K562 (cell line): ENCODE measurements around the gene SCAMP3. TPM values are rescaled to one million over a fixed set of nuclear protein-coding genes. Genes with fewer than 3 reads are reported as not detected.

Experiments
- ELF1 ChIP-seq: fragments of 200-800 bp; sonication (Bioruptor generic); IDR thresholded peaks from 2 replicates; pipeline ENCODE4 v1.6.1; 2016; ENCODE audit warnings: missing genetic modification characterization, missing compliant biosample characterization
- ELF2 ChIP-seq: fragments of 250-450 bp; sonication (Bioruptor Pico); IDR thresholded peaks from 2 replicates; pipeline ENCODE4 v1.5.0; 2021; ENCODE audit warnings: mild to moderate bottlenecking
- HDAC1 ChIP-seq, 2 experiments: fragments of 450-650 bp; IDR thresholded peaks; 2 replicates each; pipeline ENCODE4 v1.6.1; 2016 to 2017; ENCODE audit warnings: inconsistent platforms in 1 of 2, mild to moderate bottlenecking in 1 of 2, moderate library complexity in 1 of 2
- ILF3 ChIP-seq: fragments of 450-650 bp; IDR thresholded peaks from 2 replicates; pipeline ENCODE4 v1.6.1; 2018; ENCODE audit warnings: antibody characterized with exemption, mild to moderate bottlenecking, moderate library complexity, borderline replicate concordance
- JUN ChIP-seq, 2 experiments: sonication (generic) in 1 of 2; formaldehyde crosslinking in 1 of 2; IDR thresholded peaks; 2 replicates each; pipeline versions ENCODE4 v1.6.1 to v1.8.0; 2012 to 2022; ENCODE audit warnings: borderline replicate concordance in 2 of 2, mild to moderate bottlenecking in 2 of 2, improper control_type of control experiment in 1 of 2, low read depth in 1 of 2, low read length in 1 of 2, missing genetic modification reagents in 1 of 2
- KLF6 ChIP-seq: fragments of 250-450 bp; sonication (Bioruptor Pico); IDR thresholded peaks from 2 replicates; pipeline ENCODE4 v1.4.0; 2020; ENCODE audit warnings: mild to moderate bottlenecking, moderate library complexity, borderline replicate concordance
- MAFG ChIP-seq: fragments of 450-650 bp; conservative IDR thresholded peaks from 2 replicates; pipeline ENCODE4 v1.6.1; 2016; ENCODE audit warnings: missing genetic modification characterization, missing compliant biosample characterization
- MCM7 ChIP-seq, 2 experiments: fragments of 450-650 bp; IDR thresholded peaks; 2 replicates each; pipeline ENCODE4 v1.6.1; 2016 to 2018
- NKRF ChIP-seq: fragments of 450-650 bp; IDR thresholded peaks from 2 replicates; pipeline ENCODE4 v1.6.1; 2016; ENCODE audit warnings: borderline replicate concordance
- RBM15 ChIP-seq: fragments of 200-400 bp; formaldehyde crosslinking; IDR thresholded peaks from 2 replicates; pipeline ENCODE4 v1.6.1; 2018; ENCODE audit warnings: mild to moderate bottlenecking, low read length, moderate library complexity; ENCODE audit not compliant: insufficient read depth
- RBM25 ChIP-seq: fragments of 200-400 bp; formaldehyde crosslinking; IDR thresholded peaks from 2 replicates; pipeline ENCODE4 v1.6.1; 2018; ENCODE audit warnings: low read length, low read depth, moderate library complexity; ENCODE audit not compliant: severe bottlenecking
- SIN3B ChIP-seq: fragments of 450-650 bp; IDR thresholded peaks from 2 replicates; pipeline ENCODE4 v1.6.1; 2017; ENCODE audit warnings: low read depth, mild to moderate bottlenecking, moderate library complexity
- SIX5 ChIP-seq, 2 experiments: IDR thresholded peaks; 2 replicates each; pipeline ENCODE4 v1.6.1; 2011; ENCODE audit warnings: low read length in 2 of 2, borderline replicate concordance in 1 of 2, low read depth in 1 of 2, mild to moderate bottlenecking in 1 of 2, moderate library complexity in 1 of 2; ENCODE audit not compliant: insufficient read depth in 1 of 2
- SMAD2 ChIP-seq: fragments of 150-350 bp; IDR thresholded peaks from 2 replicates; pipeline ENCODE4 v1.6.1; 2014; ENCODE audit warnings: low read depth, mild to moderate bottlenecking, low read length
- SMARCB1 ChIP-seq: IDR thresholded peaks from 2 replicates; pipeline ENCODE4 v1.6.1; 2011; ENCODE audit warnings: improper control_type of control experiment, low read depth; ENCODE audit not compliant: insufficient read length
- SMC3 ChIP-seq: conservative IDR thresholded peaks from 2 replicates; pipeline ENCODE4 v1.6.1; 2011; ENCODE audit warnings: low read depth, low read length, improper control_type of control experiment; ENCODE audit not compliant: insufficient read depth
- SNIP1 ChIP-seq: fragments of 450-650 bp; IDR thresholded peaks from 2 replicates; pipeline ENCODE4 v1.7.1; 2017; ENCODE audit warnings: low read depth, mild to moderate bottlenecking
- ZKSCAN8 ChIP-seq: fragments of 200-800 bp; sonication (Bioruptor generic); IDR thresholded peaks from 2 replicates; pipeline ENCODE4 v1.6.1; 2016; ENCODE audit warnings: missing genetic modification characterization, missing compliant biosample characterization
- ZNF121 ChIP-seq: sonication (generic); formaldehyde crosslinking; conservative IDR thresholded peaks from 2 replicates; pipeline ENCODE4 v1.8.0; 2022; ENCODE audit warnings: missing genetic modification reagents
- ZNF124 ChIP-seq: sonication (generic); formaldehyde crosslinking; IDR thresholded peaks from 2 replicates; pipeline ENCODE4 v1.8.1; 2022; ENCODE audit warnings: missing genetic modification reagents
- ZNF134 ChIP-seq: fragments of 250-450 bp; sonication (Bioruptor Pico); conservative IDR thresholded peaks from 2 replicates; pipeline ENCODE4 v1.4.0; 2020
- ZNF140 ChIP-seq: fragments of 250-450 bp; sonication (Bioruptor Pico); IDR thresholded peaks from 2 replicates; pipeline ENCODE4 v1.8.0; 2021; ENCODE audit warnings: moderate library complexity, mild to moderate bottlenecking, inconsistent platforms
- ZNF57 ChIP-seq: fragments of 450-650 bp; formaldehyde crosslinking; IDR thresholded peaks from 2 replicates; pipeline ENCODE4 v1.4.0; 2020; ENCODE audit warnings: mild to moderate bottlenecking, moderate library complexity
- ZNF589 ChIP-seq: fragments of 200-800 bp; sonication (Bioruptor generic); IDR thresholded peaks from 2 replicates; pipeline ENCODE4 v1.6.1; 2016; ENCODE audit warnings: low read depth, missing genetic modification characterization, missing compliant biosample characterization
- polyA plus RNA-seq, 8 experiments: library from polyadenylated mRNA; depleted of rRNA in 4 of 8; stranded (reverse) in 5 of 8; unstranded in 3 of 8; fragments of >200 nt; fragmentation: Nextera tagmentation in 2 of 8; fragmentation: Illumina TruSeq in 1 of 8; extraction: Ambion mirVana in 2 of 8; extraction: Trizol in 1 of 8; gene quantifications; 2 replicates each; pipeline versions ENCODE4 v1.2.1 to v1.2.3, GENCODE V29; 2011 to 2014; ENCODE audit warnings: inconsistent platforms in 1 of 8, missing spikeins in 1 of 8
- total RNA-seq, 7 experiments: library from RNA; depleted of rRNA in 6 of 7; stranded (reverse); fragments of >200 nt in 6 of 7; fragmentation: Illumina TruSeq in 2 of 7; extraction: Trizol in 2 of 7; gene quantifications; 2 replicates each; pipeline versions ENCODE4 v1.2.1 to v1.2.3, GENCODE V29; 2011 to 2021; ENCODE audit warnings: low replicate concordance in 1 of 7
- TF ChIP-seq, protein P1 (sequence below): fragments of 250-450 bp; sonication (Bioruptor Pico); IDR thresholded peaks from 2 replicates; pipeline ENCODE4 v1.4.0; 2020; ENCODE audit warnings: mild to moderate bottlenecking

The SCAMP3 gene
- total and polyA plus RNA-seq, 9 of the 15 experiments (the other 6 are each of a cell fraction or from before 2014, with no cell fraction given), result 14.2 to 131 (median 86.1) TPM

DNA sequence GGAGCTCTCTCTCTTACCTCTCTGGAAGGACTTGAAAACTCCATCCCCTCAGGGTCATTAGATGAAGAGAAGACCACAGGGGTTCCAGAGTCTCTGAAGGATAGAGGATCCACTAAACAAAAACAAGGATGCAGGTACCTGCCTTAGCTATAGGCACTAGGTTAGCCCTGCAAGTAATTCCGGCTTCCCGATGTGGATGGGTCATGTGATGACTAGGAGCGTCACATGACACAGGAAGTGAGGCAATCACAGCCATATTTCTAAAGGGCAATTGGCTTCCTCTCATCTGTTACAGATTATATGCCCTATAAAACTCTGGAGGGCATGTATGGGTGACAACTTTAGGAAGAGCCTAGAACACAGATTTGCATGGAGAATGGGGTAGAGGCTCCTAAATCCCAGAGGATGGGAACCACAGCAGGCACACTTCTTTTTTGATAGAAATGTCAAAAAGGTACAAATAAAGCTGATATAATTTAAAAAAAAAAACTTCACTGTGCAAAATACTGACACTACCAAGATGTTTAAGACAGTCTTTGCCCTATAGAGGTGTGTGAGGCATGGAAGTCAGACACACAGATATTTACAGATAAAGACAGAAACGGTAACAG, 21.0 kb downstream of the SCAMP3 start (continued):
- TF ChIP-seq MAFG (tag), result no peak
- no peak for TF ChIP-seq SMARCB1
- TF ChIP-seq ZNF134, result no peak
- TF ChIP-seq SMAD2, result no peak
- no peak for TF ChIP-seq ZNF57 (CRISPR knock-in tag)
- TF ChIP-seq SIX5 (IDR thresholded peaks at IDR 0.05; ENCODE audit: borderline replicate concordance in 1 of 2, insufficient read depth in 1 of 2, low read depth in 1 of 2, low read length in 2 of 2), result peak; percentile 75 to 85
- peak in 1 of 2 experiments; percentile 96; a peak in 2 of 4 replicates for TF ChIP-seq HDAC1 (IDR thresholded peaks at IDR 0.05)
- no peak for TF ChIP-seq ILF3
- no peak for TF ChIP-seq ZNF589 (CRISPR knock-in tag)
- no peak for TF ChIP-seq SNIP1
- no peak for TF ChIP-seq MCM7 (IDR thresholded peaks at IDR 0.05)
- no peak for TF ChIP-seq SMC3
- peak; percentile 98 for TF ChIP-seq ELF2 (CRISPR knock-in tag)
- TF ChIP-seq SIN3B, result peak; percentile 88
- no peak for TF ChIP-seq RBM15
- TF ChIP-seq ZNF140, result no peak
- peak; percentile 97 for TF ChIP-seq NKRF
- no peak for TF ChIP-seq KLF6
- TF ChIP-seq, protein P1, sequence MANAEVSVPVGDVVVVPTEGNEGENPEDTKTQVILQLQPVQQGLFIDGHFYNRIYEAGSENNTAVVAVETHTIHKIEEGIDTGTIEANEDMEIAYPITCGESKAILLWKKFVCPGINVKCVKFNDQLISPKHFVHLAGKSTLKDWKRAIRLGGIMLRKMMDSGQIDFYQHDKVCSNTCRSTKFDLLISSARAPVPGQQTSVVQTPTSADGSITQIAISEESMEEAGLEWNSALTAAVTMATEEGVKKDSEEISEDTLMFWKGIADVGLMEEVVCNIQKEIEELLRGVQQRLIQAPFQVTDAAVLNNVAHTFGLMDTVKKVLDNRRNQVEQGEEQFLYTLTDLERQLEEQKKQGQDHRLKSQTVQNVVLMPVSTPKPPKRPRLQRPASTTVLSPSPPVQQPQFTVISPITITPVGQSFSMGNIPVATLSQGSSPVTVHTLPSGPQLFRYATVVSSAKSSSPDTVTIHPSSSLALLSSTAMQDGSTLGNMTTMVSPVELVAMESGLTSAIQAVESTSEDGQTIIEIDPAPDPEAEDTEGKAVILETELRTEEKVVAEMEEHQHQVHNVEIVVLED (CRISPR knock-in tag), result no peak
- TF ChIP-seq RBM25, result no peak
- TF ChIP-seq ZKSCAN8 (CRISPR knock-in tag), result no peak
- no peak for TF ChIP-seq ZNF121 (CRISPR knock-in tag)
- no peak for TF ChIP-seq ZNF124
- TF ChIP-seq JUN (IDR thresholded peaks at IDR 0.05; ENCODE audit: borderline replicate concordance, low read depth, low read length), result no peak
- no peak for TF ChIP-seq JUN (CRISPR knock-in tag; IDR thresholded peaks at IDR 0.05; ENCODE audit: borderline replicate concordance)
- peak; percentile 97 for TF ChIP-seq ELF1
